GM18526 (cell line): ENCODE measurements around the gene CCDC78.

ENCODE experiments used
- POLR2A ChIP-seq: IDR thresholded peaks from 3 replicates; pipeline ENCODE4 v1.6.1; 2011; ENCODE audit not compliant: insufficient read length; ENCODE audit errors: extremely low read depth

CCDC78 gene

DNA sequence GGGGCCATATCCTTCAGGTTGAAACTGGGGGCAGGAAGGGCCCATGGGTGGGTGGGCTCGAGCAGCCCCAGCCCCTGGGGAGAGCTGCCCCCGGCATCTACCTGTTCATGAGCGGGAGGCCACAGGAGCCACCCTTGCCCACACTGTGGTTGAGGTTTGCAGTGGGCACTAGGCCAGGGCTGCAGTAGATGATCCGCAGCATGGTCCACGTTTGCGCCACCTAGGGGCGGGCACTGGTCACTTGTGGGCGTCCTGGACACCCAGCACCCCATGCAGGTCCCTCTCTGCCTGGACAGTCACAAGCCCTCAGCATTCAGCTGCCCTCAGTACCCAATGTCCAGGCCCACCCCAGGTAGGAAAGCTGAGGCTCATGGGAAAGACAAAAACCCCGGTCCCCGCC, 40.3 kb downstream of the CCDC78 start:
- TF ChIP-seq POLR2A, result no peak

DNA sequence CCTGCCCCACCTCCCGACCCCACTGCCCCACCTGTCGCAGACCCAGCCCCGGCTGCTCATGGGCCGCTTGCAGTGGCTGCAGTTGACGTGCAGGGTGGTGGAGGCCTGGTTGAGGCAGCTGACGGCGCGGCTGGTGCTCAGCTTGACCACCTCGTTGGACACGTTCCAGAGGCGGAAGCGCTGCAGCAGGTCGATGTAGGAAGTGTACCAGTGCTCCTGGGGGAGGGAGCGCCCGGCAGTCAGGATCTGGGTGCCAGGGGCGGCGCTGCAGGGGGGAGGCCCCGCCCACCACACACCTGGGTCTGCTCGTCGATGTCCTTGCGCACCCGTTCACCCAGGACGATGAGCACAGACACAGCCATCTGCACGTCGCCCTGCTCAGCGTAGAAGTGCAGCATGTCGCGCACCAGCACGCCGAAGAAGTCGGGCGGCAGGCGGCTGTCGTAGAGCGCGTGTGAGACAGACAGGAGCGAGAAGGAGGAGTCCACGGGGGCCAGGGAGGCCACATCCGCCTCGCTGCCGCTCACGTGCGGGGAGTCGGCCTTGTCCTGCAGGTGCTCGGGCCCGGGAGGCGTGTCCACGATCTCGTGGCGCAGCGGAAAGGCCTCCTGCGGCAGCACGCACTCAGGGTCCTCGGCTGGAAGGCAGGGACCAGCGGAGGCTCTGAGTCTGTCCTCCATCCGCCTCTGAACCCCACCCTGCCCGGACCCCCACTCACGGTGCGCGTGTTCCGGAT, 41.1 kb downstream of the CCDC78 start:
- TF ChIP-seq POLR2A, result no peak

DNA sequence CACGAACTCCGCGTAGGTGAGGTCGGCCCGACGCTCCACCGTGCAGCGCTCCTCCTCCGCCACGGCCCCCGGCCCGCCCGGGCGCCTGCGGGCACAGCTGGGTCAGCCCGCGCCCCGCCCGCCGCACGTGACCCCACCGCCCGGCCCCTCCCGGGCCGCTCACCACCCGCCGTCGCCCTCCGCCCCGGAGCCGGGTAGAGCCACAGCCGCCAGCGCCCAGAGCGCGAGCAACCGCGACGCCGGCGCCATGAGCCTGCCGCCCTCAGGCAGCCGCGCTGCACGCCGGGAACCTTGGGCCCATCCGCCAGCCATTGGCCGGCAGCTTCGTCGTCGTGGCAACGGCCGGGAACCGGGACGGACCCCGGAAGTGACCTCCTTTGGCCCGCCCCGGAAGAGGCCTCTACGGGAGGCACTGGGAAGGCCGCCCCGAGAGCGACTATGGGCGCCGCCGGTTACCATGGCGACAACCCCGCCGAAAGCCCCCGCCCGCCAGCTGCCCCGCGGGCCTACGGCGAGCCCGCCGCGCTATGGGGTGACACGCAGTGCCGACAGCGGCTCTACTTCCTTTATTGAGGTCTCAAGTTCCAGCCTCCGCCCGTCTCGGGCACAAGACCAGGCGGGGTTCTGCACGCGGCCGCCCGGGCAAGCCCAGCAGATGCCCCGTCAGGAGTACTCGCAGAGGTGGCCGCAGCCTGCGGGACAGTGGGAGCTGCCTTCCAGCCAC, 42.0 kb downstream of the CCDC78 start, which contains the start of gene JMJD8:
TSS of gene JMJD8 (minus strand) at position 264 of the 724 bp plus-strand sequence. CDS start at position 249, 15 bp downstream.
- peak; percentile 90 for TF ChIP-seq POLR2A

DNA sequence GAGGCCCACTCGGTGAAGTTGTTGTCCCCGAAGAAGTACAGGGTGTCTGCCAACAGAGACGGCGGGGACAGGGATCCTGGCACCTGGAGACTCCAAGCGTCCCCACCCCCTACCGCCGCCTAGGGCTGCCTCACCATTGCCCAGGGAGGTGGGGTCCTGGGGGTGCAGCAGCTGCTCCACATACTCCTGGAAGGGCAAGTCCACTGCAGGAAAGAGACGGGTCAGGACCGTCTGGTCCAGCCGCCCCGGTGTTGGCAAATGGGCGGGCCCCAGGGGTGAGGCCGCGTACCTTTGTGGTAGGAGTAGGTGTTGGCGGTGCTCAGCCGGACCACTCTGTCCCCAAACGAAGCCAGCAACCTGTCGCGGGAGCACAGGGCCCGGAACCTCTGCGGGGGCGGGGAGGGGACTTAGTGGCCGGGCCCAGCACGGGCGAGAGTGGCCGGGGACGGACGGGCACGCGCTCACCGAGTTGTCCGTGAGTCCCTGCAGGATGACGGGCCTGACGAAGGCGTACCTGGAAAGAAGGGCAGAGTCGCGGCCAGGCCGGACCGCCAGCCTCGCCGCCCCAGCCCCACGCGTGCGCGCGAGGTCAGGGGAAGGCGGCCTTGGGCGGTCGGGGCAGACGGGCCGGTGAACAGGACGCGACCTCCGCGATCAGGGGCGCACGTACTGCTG, 42.7 kb downstream of the CCDC78 start:
- TF ChIP-seq POLR2A, result no peak

DNA sequence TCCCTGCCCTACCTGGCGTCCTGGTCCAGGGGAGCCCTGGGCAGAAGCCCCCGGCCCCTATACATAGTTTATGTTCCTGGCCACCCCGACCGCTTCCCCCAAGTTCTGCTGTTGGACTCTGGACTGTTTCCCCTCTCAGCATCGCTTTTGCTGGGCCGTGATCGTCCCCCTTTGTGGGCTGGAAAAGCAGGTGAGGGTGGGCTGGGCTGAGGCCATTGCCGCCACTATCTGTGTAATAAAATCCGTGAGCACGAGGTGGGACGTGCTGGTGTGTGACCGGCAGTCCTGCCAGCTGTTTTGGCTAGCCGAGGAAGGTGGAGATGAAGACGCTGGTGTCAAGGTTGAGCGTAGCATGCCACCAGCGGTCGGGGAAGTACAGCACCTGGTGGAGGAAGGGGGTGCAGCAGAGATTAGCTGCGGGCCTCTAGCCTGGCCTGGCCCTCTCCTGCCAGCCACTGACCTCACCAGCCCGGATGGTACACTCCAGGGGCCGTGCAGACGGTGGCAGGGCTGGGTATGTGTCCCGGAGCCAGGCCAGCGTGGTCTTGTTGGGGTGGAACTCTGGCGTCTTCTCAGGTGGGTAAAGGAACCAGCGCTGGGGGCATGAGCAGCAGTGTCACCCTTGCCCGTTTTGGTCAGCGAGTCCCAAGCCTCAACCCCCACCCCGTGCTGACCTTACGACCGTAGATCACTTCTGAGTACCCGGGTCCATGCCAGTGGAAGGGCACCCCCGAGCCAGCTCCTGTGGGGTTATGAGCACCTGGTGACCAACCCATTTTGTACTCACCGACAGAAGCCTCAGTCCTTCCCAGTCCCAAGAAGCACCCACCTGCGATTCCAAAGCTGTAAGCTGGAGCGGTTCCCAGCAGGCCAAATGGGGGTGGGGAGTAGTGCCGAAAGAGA, 43.5 kb downstream of the CCDC78 start:
- TF ChIP-seq POLR2A, result no peak

DNA sequence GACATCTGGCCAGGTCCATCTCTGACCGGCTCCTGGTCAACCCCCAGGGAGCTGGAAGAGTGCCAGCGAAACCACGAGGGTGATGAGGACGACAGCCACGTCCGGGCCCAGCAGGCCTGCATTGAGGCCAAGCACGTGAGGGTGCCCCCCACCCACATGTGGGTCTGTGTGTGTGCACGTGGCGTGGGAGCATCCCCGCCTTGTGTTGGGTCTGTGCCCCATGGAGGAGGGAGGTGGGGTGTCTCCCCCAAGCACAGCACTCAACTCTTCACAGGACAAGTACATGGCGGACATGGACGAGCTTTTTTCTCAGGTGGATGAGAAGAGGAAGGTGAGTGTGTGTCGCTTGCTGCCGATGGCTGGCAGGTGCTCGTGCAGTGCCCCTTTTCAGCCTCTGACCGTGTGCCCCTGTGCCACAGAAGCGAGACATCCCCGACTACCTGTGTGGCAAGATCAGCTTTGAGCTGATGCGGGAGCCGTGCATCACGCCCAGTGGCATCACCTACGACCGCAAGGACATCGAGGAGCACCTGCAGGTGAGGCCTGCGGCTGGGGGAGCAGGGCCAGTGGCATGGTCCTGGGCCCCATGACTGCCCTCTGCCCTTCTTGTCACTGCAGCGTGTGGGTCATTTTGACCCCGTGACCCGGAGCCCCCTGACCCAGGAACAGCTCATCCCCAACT, 44.4 kb downstream of the CCDC78 start:
- no peak for TF ChIP-seq POLR2A

DNA sequence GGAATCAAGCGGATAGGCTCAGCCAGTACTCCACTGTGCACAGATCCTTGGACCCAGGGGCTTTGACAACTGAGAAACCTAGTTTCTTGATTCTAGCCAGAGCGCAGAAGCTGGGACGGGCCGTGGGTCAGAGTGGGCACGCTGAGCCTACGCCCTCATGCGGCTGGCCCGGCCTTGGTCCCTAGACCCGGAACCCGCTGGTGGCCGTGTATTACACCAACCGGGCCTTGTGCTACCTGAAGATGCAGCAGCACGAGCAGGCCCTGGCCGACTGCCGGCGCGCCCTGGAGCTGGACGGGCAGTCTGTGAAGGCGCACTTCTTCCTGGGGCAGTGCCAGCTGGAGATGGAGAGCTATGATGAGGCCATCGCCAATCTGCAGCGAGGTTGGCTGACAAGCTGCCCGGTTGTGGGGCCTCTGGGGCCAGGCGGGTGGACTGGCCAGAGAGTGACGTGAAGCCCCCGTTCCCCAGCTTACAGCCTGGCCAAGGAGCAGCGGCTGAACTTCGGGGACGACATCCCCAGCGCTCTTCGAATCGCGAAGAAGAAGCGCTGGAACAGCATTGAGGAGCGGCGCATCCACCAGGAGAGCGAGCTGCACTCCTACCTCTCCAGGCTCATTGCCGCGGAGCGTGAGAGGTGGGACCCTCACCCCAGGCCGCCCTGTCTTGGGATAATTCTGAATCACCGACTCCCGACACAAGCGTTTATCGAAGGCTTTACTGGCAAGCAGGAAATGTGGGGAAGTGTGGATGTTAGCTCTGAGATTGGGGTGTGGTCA, 45.1 kb downstream of the CCDC78 start:
- TF ChIP-seq POLR2A, result no peak

DNA sequence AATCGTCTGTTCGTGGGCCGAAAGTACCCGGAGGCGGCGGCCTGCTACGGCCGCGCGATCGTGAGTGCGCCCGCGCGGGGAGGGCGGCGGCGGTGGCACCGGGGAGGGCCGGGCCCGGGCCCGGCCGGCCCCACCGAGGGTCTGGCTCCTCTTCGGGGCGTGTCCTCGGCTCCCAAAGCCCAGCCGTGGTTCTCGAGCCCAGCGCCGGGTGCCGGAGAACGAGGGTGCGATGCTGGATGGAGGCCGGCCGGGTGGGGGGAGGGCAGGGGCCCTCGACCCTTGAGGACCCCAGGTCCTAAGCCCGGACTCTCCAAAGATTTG, 45.7 kb downstream of the CCDC78 start:
- TF ChIP-seq POLR2A, result no peak

DNA sequence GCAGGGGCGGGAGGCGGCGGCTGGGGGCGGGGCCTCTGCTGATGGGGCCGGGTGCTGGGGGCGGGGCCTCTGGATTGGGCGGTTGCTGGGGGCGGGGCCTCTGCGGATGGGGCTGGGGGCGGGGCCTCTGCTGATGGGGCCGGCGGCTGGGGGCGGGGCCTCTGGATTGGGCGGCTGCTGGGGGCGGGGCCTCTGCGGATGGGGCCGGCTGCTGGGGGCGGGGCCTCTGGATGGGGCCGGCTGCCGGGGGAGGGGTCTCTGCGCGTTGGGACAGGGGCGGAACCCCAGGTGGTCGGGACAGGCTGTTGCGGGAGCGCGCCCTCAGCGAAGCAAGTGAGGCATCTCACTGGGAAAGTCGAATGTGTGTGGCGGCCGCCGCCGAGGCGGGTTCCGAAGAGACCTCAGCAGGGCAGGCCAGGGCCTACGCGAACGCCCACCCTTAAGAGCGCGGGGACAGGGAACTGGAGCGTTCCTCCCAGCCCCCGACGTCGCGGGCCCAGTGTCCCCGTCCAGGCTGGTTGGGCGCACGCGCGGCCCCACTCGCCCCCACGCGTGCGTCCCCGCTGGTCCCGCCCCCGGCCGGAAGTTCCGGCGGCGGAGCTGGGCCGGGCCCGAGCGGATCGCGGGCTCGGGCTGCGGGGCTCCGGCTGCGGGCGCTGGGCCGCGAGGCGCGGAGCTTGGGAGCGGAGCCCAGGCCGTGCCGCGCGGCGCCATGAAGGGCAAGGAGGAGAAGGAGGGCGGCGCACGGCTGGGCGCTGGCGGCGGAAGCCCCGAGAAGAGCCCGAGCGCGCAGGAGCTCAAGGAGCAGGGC, 46.2 kb downstream of the CCDC78 start, which contains the start of gene STUB1:
TSS of gene STUB1 (plus strand) at position 597 of the 811 bp plus-strand sequence. CDS start at position 713, 116 bp downstream.
- peak; percentile 88 for TF ChIP-seq POLR2A

DNA sequence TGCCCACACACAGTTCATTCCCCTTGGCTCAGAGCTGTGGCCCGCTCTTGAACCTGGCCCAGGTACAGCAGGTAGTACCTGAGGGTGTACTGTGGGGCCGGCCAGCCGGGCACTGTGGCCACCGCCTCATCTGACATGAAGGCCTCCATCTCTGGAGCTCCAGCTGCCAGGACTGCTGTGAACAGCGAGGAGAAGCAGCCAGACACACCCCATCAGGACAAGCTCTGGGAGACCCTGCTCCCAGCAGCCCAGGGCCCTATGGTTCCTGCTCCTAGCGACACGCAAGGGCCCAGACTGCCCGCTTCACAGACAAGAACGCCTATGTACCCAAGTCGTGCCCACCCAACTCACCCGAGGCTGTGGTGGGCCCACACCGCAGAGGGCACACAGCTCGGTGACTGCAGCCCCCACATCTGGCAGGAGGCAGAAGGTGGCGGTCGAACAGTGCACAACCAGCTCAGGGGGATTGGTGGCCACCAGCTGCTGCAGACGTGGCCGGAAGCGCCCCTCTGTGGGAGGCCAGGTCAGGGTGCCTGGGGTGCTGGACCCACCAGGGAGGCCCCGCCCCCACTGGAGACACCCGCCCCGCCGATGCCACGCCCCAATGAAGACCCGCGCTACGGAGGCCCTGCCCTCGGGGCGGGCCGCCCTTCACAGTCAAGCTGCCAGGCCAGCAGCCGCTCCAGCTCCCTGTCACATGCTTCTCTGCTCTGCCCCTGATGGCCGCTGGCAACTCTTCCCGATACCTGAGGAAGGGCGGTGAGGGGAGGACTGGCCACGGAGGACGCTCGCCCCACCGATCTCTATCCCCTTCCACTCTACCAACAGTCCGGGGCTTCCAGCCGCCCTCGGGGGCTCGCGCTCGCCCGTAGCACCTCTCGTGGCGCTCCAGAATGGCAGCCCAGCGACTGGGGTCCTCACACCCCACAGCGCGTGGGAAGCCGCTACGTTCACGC, 47.1 kb downstream of the CCDC78 start:
- TF ChIP-seq POLR2A, result no peak

DNA sequence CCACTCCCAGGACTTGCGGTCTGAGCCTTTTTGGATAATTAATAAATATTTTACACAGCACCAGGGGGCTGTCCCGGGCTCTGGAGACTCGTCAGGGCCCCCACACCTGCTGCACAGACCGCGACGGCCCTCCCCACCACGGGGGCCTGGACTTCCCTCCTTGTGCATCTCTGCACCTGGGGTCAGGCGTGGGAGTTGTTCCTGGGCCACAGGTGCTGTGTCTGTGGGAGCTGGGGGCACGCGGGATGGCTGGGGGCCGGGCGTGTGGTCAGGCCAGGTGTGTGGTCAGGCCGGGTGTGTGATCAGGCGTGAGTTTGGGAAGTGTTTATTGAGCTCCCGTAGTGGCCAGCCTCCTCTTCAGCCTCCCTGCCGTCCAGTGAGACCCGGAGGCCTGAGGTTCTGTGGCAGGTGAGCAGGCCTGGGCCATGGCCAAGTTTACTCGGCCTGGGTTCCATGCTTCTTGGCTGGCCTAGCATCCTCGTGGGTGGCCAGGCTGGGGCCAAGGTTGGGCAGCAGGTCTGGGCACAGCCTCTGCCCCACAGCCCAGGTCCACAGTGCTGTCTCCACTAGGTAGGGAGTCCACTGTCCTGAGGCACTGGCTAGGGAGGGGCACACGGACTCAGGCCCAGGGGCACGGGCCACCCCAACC, 47.9 kb downstream of the CCDC78 start:
- no peak for TF ChIP-seq POLR2A
